Neural progenitor cell (in vitro differentiated cells): ENCODE data around the gene SAPCD1. TPM values are rescaled to one million over a fixed set of nuclear protein-coding genes. Genes with fewer than 3 reads are reported as not detected.

Experiments used
- DNase-seq: peaks from one replicate; pipeline ENCODE4 v3.0.0-alpha.2; 2016; ENCODE audit warnings: low spot score
- H2AFZ ChIP-seq: fragments of 200-600 bp; sonication (generic); replicated peaks from 2 replicates; pipeline ENCODE4 v1.6.1; 2016; ENCODE audit warnings: antibody characterized with exemption
- H3F3A ChIP-seq: fragments of 200-600 bp; sonication (generic); 2 replicates; pipeline ENCODE4 v1.6.1; 2016; ENCODE audit warnings: antibody characterized with exemption, low read depth
- H3K27ac ChIP-seq: fragments of 200-600 bp; sonication (generic); 2 replicates; pipeline ENCODE4 v1.5.1; 2016; ENCODE audit warnings: mild to moderate bottlenecking
- H3K27me3 ChIP-seq: fragments of 200-600 bp; sonication (generic); 2 replicates; pipeline ENCODE4 v1.6.1; 2016; ENCODE audit warnings: mild to moderate bottlenecking, moderate library complexity
- H3K36me3 ChIP-seq: fragments of 200-600 bp; sonication (generic); 2 replicates; pipeline ENCODE4 v1.5.1; 2016
- H3K4me1 ChIP-seq: fragments of 200-600 bp; sonication (generic); 2 replicates; pipeline ENCODE4 v1.6.1; 2016; ENCODE audit warnings: mixed run types
- H3K4me2 ChIP-seq: fragments of 200-600 bp; sonication (generic); 2 replicates; pipeline ENCODE4 v1.6.1; 2016
- H3K4me3 ChIP-seq: fragments of 200-600 bp; sonication (generic); 2 replicates; pipeline ENCODE4 v1.5.1; 2016
- H3K79me2 ChIP-seq: fragments of 200-600 bp; sonication (generic); 2 replicates; pipeline ENCODE4 v1.6.1; 2016; ENCODE audit warnings: low read depth
- H3K9ac ChIP-seq: fragments of 200-600 bp; sonication (generic); 2 replicates; pipeline ENCODE4 v1.6.1; 2016
- H3K9me3 ChIP-seq: fragments of 200-600 bp; sonication (generic); 2 replicates; pipeline ENCODE4 v1.5.1; 2016; ENCODE audit warnings: low read depth
- H4K20me1 ChIP-seq: fragments of 200-600 bp; sonication (generic); 2 replicates; pipeline ENCODE4 v1.6.1; 2016; ENCODE audit warnings: low read depth
- H3K27ac Mint-ChIP-seq: 3 replicates; pipeline ENCODE4 v1.8.0; 2021; ENCODE audit warnings: mixed read lengths
- H3K27me3 Mint-ChIP-seq: 2 replicates; pipeline ENCODE4 v1.8.0; 2022; ENCODE audit warnings: low read depth, mild to moderate bottlenecking, inconsistent platforms, moderate library complexity, mixed read lengths; ENCODE audit not compliant: insufficient read depth
- H3K36me3 Mint-ChIP-seq: 3 replicates; pipeline ENCODE4 v1.8.0; 2021; ENCODE audit warnings: mixed read lengths
- H3K4me1 Mint-ChIP-seq: 3 replicates; pipeline ENCODE4 v1.8.0; 2021; ENCODE audit warnings: mixed read lengths
- H3K4me3 Mint-ChIP-seq: 3 replicates; pipeline ENCODE4 v1.8.0; 2021; ENCODE audit warnings: mild to moderate bottlenecking, moderate library complexity, mixed read lengths
- H3K9me3 Mint-ChIP-seq: 3 replicates; pipeline ENCODE4 v1.8.0; 2020; ENCODE audit warnings: mixed read lengths
- CTCF ChIP-seq: fragments of 200-600 bp; sonication (generic); IDR thresholded peaks from 2 replicates; pipeline ENCODE4 v1.5.1; 2017; ENCODE audit warnings: antibody characterized with exemption, mild to moderate bottlenecking
- EZH2 ChIP-seq: fragments of 200-600 bp; sonication (generic); IDR thresholded peaks from 2 replicates; pipeline ENCODE4 v1.6.1; 2017; ENCODE audit warnings: antibody characterized with exemption, mild to moderate bottlenecking, moderate library complexity
- EZH2phosphoT487 ChIP-seq: fragments of 200-600 bp; sonication (generic); IDR thresholded peaks from 2 replicates; pipeline ENCODE4 v1.6.1; 2017; ENCODE audit warnings: antibody characterized with exemption
- total RNA-seq: library from RNA; depleted of rRNA; stranded (reverse); fragments of >200 nt; gene quantifications from 2 replicates; pipeline ENCODE4 v1.2.3, GENCODE V29; 2015; ENCODE audit warnings: low replicate concordance

Gene SAPCD1
- 10.1 and 11.9 TPM in 2 replicates for total RNA-seq

GRCh38 chr6:31762356-31762755 lies at the start of gene SAPCD1:
SAPCD1 (plus strand) TSS chr6:31762656; CDS start chr6:31763055, 399 bp downstream.
- H3K4me2 ChIP-seq: peak within 1 kb of the TSS; percentile 73
- H3K4me1 ChIP-seq: peaks cover 23% of the 10 kb centered on the region
- no peak within 1 kb of the TSS for H3K9ac ChIP-seq
- Mint-ChIP-seq H3K36me3 (peaks cover 40% of the 10 kb centered on the region), H3K9me3 (no peaks in the 10 kb centered on the region), H3K27ac (peak within 1 kb of the TSS; percentile 96), H3K27me3 (peaks cover 4% of the 10 kb centered on the region), H3K4me1 (peaks cover 29% of the 10 kb centered on the region), H3K4me3 (peak within 1 kb of the TSS; percentile 54)
- peak within 1 kb of the TSS; percentile 67 for H3K27ac ChIP-seq
- H3K36me3 ChIP-seq: no peaks in the 10 kb centered on the region
- no peak for DNase-seq
- no peaks in the 10 kb centered on the region for H4K20me1 ChIP-seq
- no peak for TF ChIP-seq CTCF
- TF ChIP-seq EZH2: no peak
- TF ChIP-seq EZH2phosphoT487: no peak
- no peak within 1 kb of the TSS for H3K4me3 ChIP-seq
- no peak within 1 kb of the TSS for H2AFZ ChIP-seq
- no peaks in the 10 kb centered on the region for H3K9me3 ChIP-seq
- no peaks in the 10 kb centered on the region for H3K79me2 ChIP-seq
- H3K27me3 ChIP-seq: no peaks in the 10 kb centered on the region
- H3F3A ChIP-seq: peaks cover 18% of the 10 kb centered on the region

GRCh38 chr6:31713465-31713864 lies 49.0 kb upstream of the SAPCD1 start:
- no peak for TF ChIP-seq CTCF
- Mint-ChIP-seq H3K4me3 (peak overlapping the region; percentile 16), H3K9me3 (no peaks in the 10 kb centered on the region), H3K36me3 (no peaks in the 10 kb centered on the region), H3K27ac (peak overlapping the region; percentile 97), H3K27me3 (peaks cover 19% of the 10 kb centered on the region), H3K4me1 (peaks cover 49% of the 10 kb centered on the region)
- Histone ChIP-seq H3K4me3 (no peak overlapping the region), H3K9ac (no peak overlapping the region), H3F3A (peaks cover 21% of the 10 kb centered on the region), H3K4me1 (peaks cover 25% of the 10 kb centered on the region), H3K4me2 (peak overlapping the region; percentile 64), H3K9me3 (no peaks in the 10 kb centered on the region), H2AFZ (peak overlapping the region; percentile 75), H3K27me3 (no peaks in the 10 kb centered on the region), H3K79me2 (no peaks in the 10 kb centered on the region), H4K20me1 (no peaks in the 10 kb centered on the region), H3K27ac (no peak overlapping the region), H3K36me3 (no peaks in the 10 kb centered on the region)
- DNase-seq: no peak

- peak overlapping the region; percentile 97 for H3K27ac Mint-ChIP-seq
- H3K4me1 ChIP-seq: peaks cover 25% of the 10 kb centered on the region
- H3K4me2 ChIP-seq: peak overlapping the region; percentile 64
- peak; percentile 62 for DNase-seq
- H3K36me3 ChIP-seq: no peaks in the 10 kb centered on the region
- H3K27ac ChIP-seq: peak overlapping the region; percentile 57
- no peaks in the 10 kb centered on the region for H3K36me3 Mint-ChIP-seq
- no peaks in the 10 kb centered on the region for H3K79me2 ChIP-seq
- peaks cover 49% of the 10 kb centered on the region for H3K4me1 Mint-ChIP-seq
- peaks cover 21% of the 10 kb centered on the region for H3F3A ChIP-seq
- H2AFZ ChIP-seq: peak overlapping the region; percentile 75
- H3K4me3 ChIP-seq: no peak overlapping the region
- no peaks in the 10 kb centered on the region for H3K9me3 Mint-ChIP-seq
- H4K20me1 ChIP-seq: no peaks in the 10 kb centered on the region
- no peaks in the 10 kb centered on the region for H3K27me3 ChIP-seq
- H3K9me3 ChIP-seq: no peaks in the 10 kb centered on the region
- no peak overlapping the region for H3K9ac ChIP-seq
- peak overlapping the region; percentile 71 for H3K4me3 Mint-ChIP-seq
- peaks cover 19% of the 10 kb centered on the region for H3K27me3 Mint-ChIP-seq
- TF ChIP-seq CTCF (no peak), EZH2phosphoT487 (no peak), EZH2 (no peak)
Measured at GRCh38 chr6:31713991-31714684, 48.3 kb upstream of the SAPCD1 start.
